HG03521 (cell line): ENCODE measurements around the gene BPIFB3.

Source experiments
- ATAC-seq: cut with Tn5 transposase; IDR thresholded peaks from one replicate; pipeline ENCODE4 v1.9.1; 2021; ENCODE audit warnings: mild to moderate bottlenecking, moderate library complexity; ENCODE audit not compliant: unreplicated experiment

Gene BPIFB3

GRCh38 chr20:33053291-33054106, at the start of gene BPIFB3:
Gene BPIFB3 (plus strand): TSS chr20:33053903. CDS start chr20:33055436, 1,533 bp downstream.
- ATAC-seq, result no peak

GRCh38 chr20:33004141-33004751, 49.5 kb upstream of the BPIFB3 start, which contains the start of gene SUN5:
Gene SUN5 (minus strand): TSS chr20:33004433. CDS start chr20:33004340, 93 bp downstream.
- no peak for ATAC-seq

GRCh38 chr20:33005132-33005566, 48.6 kb upstream of the BPIFB3 start:
- no peak for ATAC-seq

- ATAC-seq, result no peak
Observed at GRCh38 chr20:33005908-33006775, 47.6 kb upstream of the BPIFB3 start.

- no peak for ATAC-seq
Observed at GRCh38 chr20:33006776-33007375, 46.8 kb upstream of the BPIFB3 start.

- no peak for ATAC-seq
Observed at GRCh38 chr20:33007376-33008335, 46.0 kb upstream of the BPIFB3 start, which contains the start of gene BPIFB2. Gene BPIFB2 (plus strand): TSS chr20:33007704. CDS start chr20:33008575, 871 bp downstream.

GRCh38 chr20:33008336-33009213, 45.1 kb upstream of the BPIFB3 start:
- ATAC-seq, result no peak

GRCh38 chr20:33009214-33010132, 44.2 kb upstream of the BPIFB3 start:
- ATAC-seq, result no peak

- ATAC-seq, result no peak
Observed at GRCh38 chr20:33010133-33010504, 43.6 kb upstream of the BPIFB3 start.

- no peak for ATAC-seq
Observed at GRCh38 chr20:33010674-33011449, 42.8 kb upstream of the BPIFB3 start.

- ATAC-seq, result no peak
Observed at GRCh38 chr20:33012327-33013189, 41.1 kb upstream of the BPIFB3 start.

- ATAC-seq, result no peak
Observed at GRCh38 chr20:33013701-33014326, 39.9 kb upstream of the BPIFB3 start.

GRCh38 chr20:33014336-33015113, 39.2 kb upstream of the BPIFB3 start:
- ATAC-seq, result no peak

GRCh38 chr20:33015114-33015484, 38.6 kb upstream of the BPIFB3 start:
- no peak for ATAC-seq
